Smooth muscle cell (in vitro differentiated cells): ENCODE results near the gene CNTN2. TPM values are rescaled to one million over a fixed set of nuclear protein-coding genes. Genes with fewer than 3 reads are reported as not detected.
A peak's percentile ranks its signal among the peaks of the same experiment; 100 is the strongest.

ENCODE experiments used
- DNase-seq: peaks from one replicate; lab custom pipeline; 2025; ENCODE audit not compliant: unreplicated experiment; lab: John Stamatoyannopoulos, UW
- H2AFZ ChIP-seq: fragments of 200-600 bp; sonication (generic); 2 replicates; pipeline ENCODE4 v1.6.0; 2016; ENCODE audit warnings: antibody characterized with exemption, low read depth, mild to moderate bottlenecking
- H3F3A ChIP-seq: fragments of 200-600 bp; sonication (generic); 2 replicates; pipeline ENCODE4 v1.6.0; 2017; ENCODE audit warnings: antibody characterized with exemption, low read depth
- H3K27ac ChIP-seq: fragments of 200-600 bp; sonication (generic); 2 replicates; pipeline ENCODE4 v1.5.1; 2016; ENCODE audit warnings: low read depth, mild to moderate bottlenecking
- H3K27me3 ChIP-seq: fragments of 200-600 bp; sonication (generic); 2 replicates; pipeline ENCODE4 v1.6.1; 2016; ENCODE audit warnings: low read depth, mild to moderate bottlenecking
- H3K36me3 ChIP-seq: fragments of 200-600 bp; sonication (generic); 2 replicates; pipeline ENCODE4 v1.5.1; 2016; ENCODE audit warnings: low read depth
- H3K4me1 ChIP-seq: fragments of 200-600 bp; sonication (generic); 2 replicates; pipeline ENCODE4 v1.5.1; 2016; ENCODE audit warnings: low read depth
- H3K4me2 ChIP-seq: fragments of 200-600 bp; sonication (generic); 2 replicates; pipeline ENCODE4 v1.6.0; 2016; ENCODE audit warnings: mild to moderate bottlenecking
- H3K4me3 ChIP-seq: fragments of 200-600 bp; sonication (generic); 2 replicates; pipeline ENCODE4 v1.5.1; 2016; ENCODE audit warnings: mild to moderate bottlenecking
- H3K79me2 ChIP-seq: fragments of 200-600 bp; sonication (generic); 2 replicates; pipeline ENCODE4 v1.6.0; 2016; ENCODE audit warnings: low read depth, mild to moderate bottlenecking
- H3K9ac ChIP-seq: fragments of 200-600 bp; sonication (generic); 2 replicates; pipeline ENCODE4 v1.6.0; 2016; ENCODE audit warnings: low read depth
- H3K9me3 ChIP-seq: fragments of 200-600 bp; sonication (generic); replicated peaks from 2 replicates; pipeline ENCODE4 v1.5.1; 2016; ENCODE audit warnings: low read depth
- H4K20me1 ChIP-seq: fragments of 200-600 bp; sonication (generic); 2 replicates; pipeline ENCODE4 v1.6.0; 2016; ENCODE audit warnings: low read depth
- WGBS: methylation state at CpG from one replicate; pipeline ENCODE4 v1.1.7; 2016; ENCODE audit warnings: low lambda C conversion rate; 5-methylcytosine and 5-hydroxymethylcytosine counted together
- polyA plus RNA-seq: library from polyadenylated mRNA; unstranded; fragments of >200 nt; fragmentation: Nextera tagmentation; extraction: Ambion mirVana; gene quantifications from 2 replicates; pipeline ENCODE4 v1.2.1, GENCODE V29; 2016
- total RNA-seq: library from RNA; depleted of rRNA; stranded (reverse); fragments of >200 nt; gene quantifications from 2 replicates; pipeline ENCODE4 v1.2.3, GENCODE V29; 2014
- TF ChIP-seq, protein P1 (sequence below): fragments of 200-600 bp; sonication (generic); IDR thresholded peaks from 2 replicates; pipeline ENCODE4 v1.5.1; 2017; ENCODE audit warnings: borderline replicate concordance, mild to moderate bottlenecking, antibody characterized with exemption; ENCODE audit not compliant: insufficient read depth, poor library complexity, severe bottlenecking

Gene CNTN2
- total and polyA plus RNA-seq, 2 experiments from 2014 or later: not detected

DNA sequence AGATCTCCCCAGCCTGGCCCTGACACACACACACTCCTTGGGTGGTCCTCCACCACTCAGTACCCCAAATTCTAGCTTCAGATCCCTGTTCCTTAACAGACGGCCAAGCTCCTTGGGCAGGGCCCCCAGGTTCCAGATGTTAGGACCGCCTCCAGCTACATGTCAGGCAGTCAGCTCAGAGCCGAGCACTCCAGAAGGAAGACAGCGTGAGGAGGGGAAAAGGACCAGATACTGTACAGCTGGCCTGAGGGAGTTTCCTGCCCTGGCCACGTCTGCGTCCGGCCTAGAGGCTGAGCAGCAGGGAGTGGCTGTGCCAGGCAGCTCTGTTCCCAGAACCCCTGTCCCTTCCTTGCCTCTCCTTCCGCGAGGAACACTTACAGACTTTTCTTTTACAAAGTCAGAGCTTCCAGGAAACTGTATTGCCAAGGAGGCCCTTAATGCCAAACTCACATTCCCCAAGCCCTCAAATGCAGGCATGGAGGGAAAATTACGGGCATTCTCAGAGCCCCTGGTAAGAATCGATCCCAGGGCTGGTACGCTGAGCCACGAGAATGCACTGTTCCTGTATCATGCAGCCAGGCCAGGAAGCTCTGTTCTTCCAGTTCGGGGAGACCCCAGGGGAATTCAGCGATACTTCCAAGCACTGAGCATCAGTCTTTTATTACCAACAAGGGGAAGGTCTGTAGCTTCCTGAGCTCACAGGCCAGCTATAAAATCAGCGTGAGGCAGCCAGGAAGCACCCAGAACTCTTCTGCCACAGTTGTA lies 45.2 kb upstream of the CNTN2 start:
- Histone ChIP-seq H3K27me3 (no peaks in the 10 kb centered on the region), H3K4me1 (no peaks in the 10 kb centered on the region), H3K4me3 (no peak overlapping the region), H3K36me3 (no peaks in the 10 kb centered on the region), H3F3A (no peaks in the 10 kb centered on the region), H2AFZ (peak overlapping the region; percentile 66), H3K4me2 (no peak overlapping the region), H3K27ac (no peak overlapping the region), H4K20me1 (no peaks in the 10 kb centered on the region), H3K9me3 (no peaks in the 10 kb centered on the region), H3K79me2 (no peaks in the 10 kb centered on the region), H3K9ac (no peak overlapping the region)
- WGBS: 65% methylated on average over 16 of the region's 16 CpGs
- TF ChIP-seq, protein P1, sequence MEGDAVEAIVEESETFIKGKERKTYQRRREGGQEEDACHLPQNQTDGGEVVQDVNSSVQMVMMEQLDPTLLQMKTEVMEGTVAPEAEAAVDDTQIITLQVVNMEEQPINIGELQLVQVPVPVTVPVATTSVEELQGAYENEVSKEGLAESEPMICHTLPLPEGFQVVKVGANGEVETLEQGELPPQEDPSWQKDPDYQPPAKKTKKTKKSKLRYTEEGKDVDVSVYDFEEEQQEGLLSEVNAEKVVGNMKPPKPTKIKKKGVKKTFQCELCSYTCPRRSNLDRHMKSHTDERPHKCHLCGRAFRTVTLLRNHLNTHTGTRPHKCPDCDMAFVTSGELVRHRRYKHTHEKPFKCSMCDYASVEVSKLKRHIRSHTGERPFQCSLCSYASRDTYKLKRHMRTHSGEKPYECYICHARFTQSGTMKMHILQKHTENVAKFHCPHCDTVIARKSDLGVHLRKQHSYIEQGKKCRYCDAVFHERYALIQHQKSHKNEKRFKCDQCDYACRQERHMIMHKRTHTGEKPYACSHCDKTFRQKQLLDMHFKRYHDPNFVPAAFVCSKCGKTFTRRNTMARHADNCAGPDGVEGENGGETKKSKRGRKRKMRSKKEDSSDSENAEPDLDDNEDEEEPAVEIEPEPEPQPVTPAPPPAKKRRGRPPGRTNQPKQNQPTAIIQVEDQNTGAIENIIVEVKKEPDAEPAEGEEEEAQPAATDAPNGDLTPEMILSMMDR: no peak
- DNase-seq: no peak

DNA sequence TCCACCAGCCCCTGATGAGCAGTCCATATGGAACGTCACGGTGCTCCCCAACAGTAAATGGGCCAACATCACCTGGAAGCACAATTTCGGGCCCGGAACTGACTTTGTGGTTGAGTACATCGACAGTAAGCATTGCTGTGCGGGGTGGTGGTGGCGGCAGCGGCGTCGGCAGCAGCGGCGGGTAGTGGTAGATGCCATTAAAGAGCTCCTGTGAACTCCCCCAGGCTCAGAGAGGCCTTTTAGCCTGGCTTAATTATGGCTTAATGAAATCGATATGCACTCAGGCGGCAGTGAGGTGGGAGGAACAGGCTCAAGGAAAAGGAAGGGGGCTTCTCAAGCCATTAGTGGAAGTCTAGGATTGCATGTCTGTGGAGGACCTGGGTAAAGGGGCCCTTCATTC lies 41.9 kb upstream of the CNTN2 start:
- Histone ChIP-seq H3K9me3 (no peaks in the 10 kb centered on the region), H3K27me3 (peaks cover 15% of the 10 kb centered on the region), H3K4me2 (no peak overlapping the region), H3K9ac (no peak overlapping the region), H3K79me2 (no peaks in the 10 kb centered on the region), H3K4me1 (peaks cover 13% of the 10 kb centered on the region), H4K20me1 (no peaks in the 10 kb centered on the region), H3K27ac (no peak overlapping the region), H3K4me3 (no peak overlapping the region), H3K36me3 (no peaks in the 10 kb centered on the region), H3F3A (no peaks in the 10 kb centered on the region), H2AFZ (no peak overlapping the region)
- DNase-seq: no peak
- WGBS: 95% methylated on average over 14 of the region's 14 CpGs
- TF ChIP-seq, protein P1: no peak

DNA sequence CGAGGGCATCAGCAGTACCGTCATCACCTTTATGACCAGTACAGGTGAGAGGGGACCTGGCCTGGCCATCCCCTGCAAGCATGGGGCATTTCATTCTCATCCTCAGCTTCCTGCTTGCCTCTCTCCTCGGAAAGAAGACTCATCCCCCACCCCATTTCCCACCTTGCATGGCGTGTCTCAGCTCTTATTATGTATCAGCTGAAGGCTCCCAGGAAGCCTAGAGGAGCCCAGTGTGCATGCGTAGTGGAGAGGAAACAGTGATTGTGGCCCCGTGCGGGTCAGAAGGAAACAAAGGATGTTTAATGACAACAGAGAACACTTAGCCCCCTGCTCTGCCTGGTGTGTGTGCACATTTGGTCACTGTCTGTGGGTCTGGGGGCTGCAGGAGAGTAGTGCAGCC lies 40.3 kb upstream of the CNTN2 start:
- no peaks in the 10 kb centered on the region for H3K9me3 ChIP-seq
- H3K27ac ChIP-seq: no peak overlapping the region
- no peaks in the 10 kb centered on the region for H4K20me1 ChIP-seq
- H3K27me3 ChIP-seq: peaks cover 16% of the 10 kb centered on the region
- H3K79me2 ChIP-seq: no peaks in the 10 kb centered on the region
- H3K4me2 ChIP-seq: no peak overlapping the region
- H3K4me3 ChIP-seq: no peak overlapping the region
- 69% methylated on average over 7 of the region's 7 CpGs for WGBS
- H3K4me1 ChIP-seq: peaks cover 13% of the 10 kb centered on the region
- no peak overlapping the region for H2AFZ ChIP-seq
- TF ChIP-seq, protein P1: no peak
- H3K9ac ChIP-seq: no peak overlapping the region
- no peak for DNase-seq
- no peaks in the 10 kb centered on the region for H3K36me3 ChIP-seq
- no peaks in the 10 kb centered on the region for H3F3A ChIP-seq
